Measurements from ENCODE around the gene TUBG2.
"Not testable (repeated sequence)": the region's sequence is repeated elsewhere in the genome, so short reads cannot be mapped to it uniquely, and the experiment has no call there.

TUBG2 gene

GRCh38 chr17:42623271-42623670 is 35.8 kb upstream of the TUBG2 start:
- no peaks in the 10 kb centered on the region for H3K9me3 ChIP-seq (ENCODE audit: low read depth, low read length)
- no peak overlapping the region for H3K27ac ChIP-seq
- no peak overlapping the region for H3K4me3 ChIP-seq
- TF ChIP-seq FOXP2 (optimal IDR thresholded peaks at IDR 0.05; ENCODE audit: control extremely low read depth, extremely low read length, insufficient read depth) (no peak), EZH2 (IDR thresholded peaks at IDR 0.05) (no peak), POLR2AphosphoS5 (IDR thresholded peaks at IDR 0.05; ENCODE audit: borderline replicate concordance, low read depth, low read length) (no peak)
- no peak overlapping the region for H3K9ac ChIP-seq (ENCODE audit: insufficient read length)
- no peak for DNase-seq (ENCODE audit: low read depth, low spot score)
- no peaks in the 10 kb centered on the region for H3K36me3 ChIP-seq (ENCODE audit: insufficient read depth, low read length)

- DNase-seq (ENCODE audit: low read depth, low spot score): no peak
- Histone ChIP-seq H3K9ac (ENCODE audit: insufficient read length) (no peak overlapping the region), H3K36me3 (ENCODE audit: insufficient read depth, low read length) (no peaks in the 10 kb centered on the region), H3K4me3 (no peak overlapping the region), H3K9me3 (ENCODE audit: low read depth, low read length) (no peaks in the 10 kb centered on the region), H3K27ac (no peak overlapping the region)
- TF ChIP-seq FOXP2 (optimal IDR thresholded peaks at IDR 0.05; ENCODE audit: control extremely low read depth, extremely low read length, insufficient read depth): no peak
- TF ChIP-seq EZH2 (IDR thresholded peaks at IDR 0.05): no peak
Measured at GRCh38 chr17:42623732-42624596, 35.1 kb upstream of the TUBG2 start.

GRCh38 chr17:42627032-42627764 is 31.9 kb upstream of the TUBG2 start:
- not testable (repeated sequence) for H3K36me3 ChIP-seq (ENCODE audit: insufficient read depth, low read length); H3K27ac ChIP-seq; H3K4me3 ChIP-seq; H3K9ac ChIP-seq (ENCODE audit: insufficient read length); DNase-seq (ENCODE audit: low read depth, low spot score); H3K9me3 ChIP-seq (ENCODE audit: low read depth, low read length)

- TF ChIP-seq FOXP2 (optimal IDR thresholded peaks at IDR 0.05; ENCODE audit: control extremely low read depth, extremely low read length, insufficient read depth) (no peak), EZH2 (IDR thresholded peaks at IDR 0.05) (no peak), POLR2AphosphoS5 (IDR thresholded peaks at IDR 0.05; ENCODE audit: borderline replicate concordance, low read depth, low read length) (no peak)
- no peaks in the 10 kb centered on the region for H3K9me3 ChIP-seq (ENCODE audit: low read depth, low read length)
- no peaks in the 10 kb centered on the region for H3K36me3 ChIP-seq (ENCODE audit: insufficient read depth, low read length)
- no peak overlapping the region for H3K27ac ChIP-seq
- no peak for DNase-seq (ENCODE audit: low read depth, low spot score)
- no peak overlapping the region for H3K9ac ChIP-seq (ENCODE audit: insufficient read length)
- no peak overlapping the region for H3K4me3 ChIP-seq
Measured at GRCh38 chr17:42629411-42630009, 29.6 kb upstream of the TUBG2 start.

- Histone ChIP-seq H3K27ac (no peak overlapping the region), H3K9ac (ENCODE audit: insufficient read length) (no peak overlapping the region), H3K36me3 (ENCODE audit: insufficient read depth, low read length) (no peaks in the 10 kb centered on the region), H3K9me3 (ENCODE audit: low read depth, low read length) (no peaks in the 10 kb centered on the region), H3K4me3 (no peak overlapping the region)
- DNase-seq (ENCODE audit: low read depth, low spot score): no peak
- TF ChIP-seq POLR2AphosphoS5 (IDR thresholded peaks at IDR 0.05; ENCODE audit: borderline replicate concordance, low read depth, low read length): no peak
- TF ChIP-seq FOXP2 (optimal IDR thresholded peaks at IDR 0.05; ENCODE audit: control extremely low read depth, extremely low read length, insufficient read depth): no peak
- TF ChIP-seq EZH2 (IDR thresholded peaks at IDR 0.05): no peak
Measured at GRCh38 chr17:42632949-42633444, 26.1 kb upstream of the TUBG2 start.

- H3K4me3 ChIP-seq: no peak overlapping the region
- DNase-seq (ENCODE audit: low read depth, low spot score): no peak
- no peaks in the 10 kb centered on the region for H3K9me3 ChIP-seq (ENCODE audit: low read depth, low read length)
- no peak for TF ChIP-seq POLR2AphosphoS5 (IDR thresholded peaks at IDR 0.05; ENCODE audit: borderline replicate concordance, low read depth, low read length)
- no peak for TF ChIP-seq EZH2 (IDR thresholded peaks at IDR 0.05)
- no peak for TF ChIP-seq FOXP2 (optimal IDR thresholded peaks at IDR 0.05; ENCODE audit: control extremely low read depth, extremely low read length, insufficient read depth)
- no peaks in the 10 kb centered on the region for H3K36me3 ChIP-seq (ENCODE audit: insufficient read depth, low read length)
- no peak overlapping the region for H3K27ac ChIP-seq
- no peak overlapping the region for H3K9ac ChIP-seq (ENCODE audit: insufficient read length)
Measured at GRCh38 chr17:42639525-42640113, 19.5 kb upstream of the TUBG2 start.

- Histone ChIP-seq H3K36me3 (ENCODE audit: insufficient read depth, low read length) (no peaks in the 10 kb centered on the region), H3K27ac (no peak overlapping the region), H3K9ac (ENCODE audit: insufficient read length) (no peak overlapping the region), H3K9me3 (ENCODE audit: low read depth, low read length) (no peaks in the 10 kb centered on the region), H3K4me3 (no peak overlapping the region)
- DNase-seq (ENCODE audit: low read depth, low spot score): no peak
- TF ChIP-seq FOXP2 (optimal IDR thresholded peaks at IDR 0.05; ENCODE audit: control extremely low read depth, extremely low read length, insufficient read depth) (no peak), POLR2AphosphoS5 (IDR thresholded peaks at IDR 0.05; ENCODE audit: borderline replicate concordance, low read depth, low read length) (no peak), EZH2 (IDR thresholded peaks at IDR 0.05) (no peak)
Measured at GRCh38 chr17:42640121-42640520, 19.0 kb upstream of the TUBG2 start.

GRCh38 chr17:42642336-42642735 is 16.7 kb upstream of the TUBG2 start:
- DNase-seq (ENCODE audit: low read depth, low spot score): no peak
- Histone ChIP-seq H3K36me3 (ENCODE audit: insufficient read depth, low read length) (no peaks in the 10 kb centered on the region), H3K9me3 (ENCODE audit: low read depth, low read length) (no peaks in the 10 kb centered on the region), H3K27ac (no peak overlapping the region), H3K9ac (ENCODE audit: insufficient read length) (no peak overlapping the region), H3K4me3 (no peak overlapping the region)
- TF ChIP-seq POLR2AphosphoS5 (IDR thresholded peaks at IDR 0.05; ENCODE audit: borderline replicate concordance, low read depth, low read length) (no peak), FOXP2 (optimal IDR thresholded peaks at IDR 0.05; ENCODE audit: control extremely low read depth, extremely low read length, insufficient read depth) (no peak), EZH2 (IDR thresholded peaks at IDR 0.05) (no peak)

Measured in SK-N-MC (cell line).